Chondrocyte (in vitro differentiated cells): ENCODE data around the gene ARMC3. TPM values are rescaled to one million over a fixed set of nuclear protein-coding genes. Genes with fewer than 3 reads are reported as not detected.

ENCODE experiments used
- DNase-seq: peaks from one replicate; pipeline ENCODE4 v3.0.0; 2021; ENCODE audit warnings: mixed read lengths, low spot score
- H3K27ac Mint-ChIP-seq: one replicate; pipeline ENCODE4 v1.8.0; 2021; ENCODE audit warnings: mild to moderate bottlenecking, moderate library complexity, mixed read lengths; ENCODE audit not compliant: unreplicated experiment
- H3K27me3 Mint-ChIP-seq: 2 replicates; pipeline ENCODE4 v1.8.0; 2021; ENCODE audit warnings: low read depth, mixed read lengths
- H3K36me3 Mint-ChIP-seq: 2 replicates; pipeline ENCODE4 v1.8.0; 2021; ENCODE audit warnings: low read depth, mixed read lengths
- H3K4me1 Mint-ChIP-seq: 2 replicates; pipeline ENCODE4 v1.8.0; 2021; ENCODE audit warnings: low read depth, mild to moderate bottlenecking, mixed read lengths
- H3K4me3 Mint-ChIP-seq: one replicate; pipeline ENCODE4 v1.8.0; 2021; ENCODE audit warnings: mild to moderate bottlenecking, moderate library complexity, mixed read lengths; ENCODE audit not compliant: unreplicated experiment
- H3K9me3 Mint-ChIP-seq: 2 replicates; pipeline ENCODE4 v1.8.0; 2021; ENCODE audit warnings: low read depth, mixed read lengths
- total RNA-seq: library from RNA; stranded (reverse); gene quantifications from 3 replicates; pipeline ENCODE4 v1.2.1, GENCODE V29; 2021
- TF ChIP-seq, protein P1 (sequence below): fragments of 200-600 bp; sonication (generic); IDR thresholded peaks from 2 replicates; pipeline ENCODE4 v1.5.0; 2021; ENCODE audit warnings: antibody characterized with exemption, mild to moderate bottlenecking, moderate library complexity

Gene ARMC3
- total RNA-seq, 1 donor from 2014 or later = 0.27 TPM

DNA sequence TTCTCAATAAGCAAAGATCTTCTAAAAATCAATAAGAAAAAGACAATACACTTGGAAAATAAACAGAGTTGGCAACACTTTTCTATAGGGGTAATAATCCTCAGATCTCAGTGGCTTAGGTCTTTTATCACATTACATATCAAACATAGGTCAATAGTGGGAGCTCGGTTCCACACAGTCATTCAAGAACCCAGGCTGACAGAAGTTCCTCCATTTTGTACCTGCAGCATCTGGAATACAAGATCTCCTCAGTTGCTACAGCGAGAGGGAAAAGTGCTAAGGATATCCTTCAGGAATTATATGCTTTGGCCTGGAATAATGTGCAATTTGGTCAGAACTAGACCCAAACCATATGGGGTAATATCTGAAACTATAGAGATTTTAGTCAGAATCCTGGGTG lies 112.1 kb downstream of the ARMC3 start:
- TF ChIP-seq, protein P1, sequence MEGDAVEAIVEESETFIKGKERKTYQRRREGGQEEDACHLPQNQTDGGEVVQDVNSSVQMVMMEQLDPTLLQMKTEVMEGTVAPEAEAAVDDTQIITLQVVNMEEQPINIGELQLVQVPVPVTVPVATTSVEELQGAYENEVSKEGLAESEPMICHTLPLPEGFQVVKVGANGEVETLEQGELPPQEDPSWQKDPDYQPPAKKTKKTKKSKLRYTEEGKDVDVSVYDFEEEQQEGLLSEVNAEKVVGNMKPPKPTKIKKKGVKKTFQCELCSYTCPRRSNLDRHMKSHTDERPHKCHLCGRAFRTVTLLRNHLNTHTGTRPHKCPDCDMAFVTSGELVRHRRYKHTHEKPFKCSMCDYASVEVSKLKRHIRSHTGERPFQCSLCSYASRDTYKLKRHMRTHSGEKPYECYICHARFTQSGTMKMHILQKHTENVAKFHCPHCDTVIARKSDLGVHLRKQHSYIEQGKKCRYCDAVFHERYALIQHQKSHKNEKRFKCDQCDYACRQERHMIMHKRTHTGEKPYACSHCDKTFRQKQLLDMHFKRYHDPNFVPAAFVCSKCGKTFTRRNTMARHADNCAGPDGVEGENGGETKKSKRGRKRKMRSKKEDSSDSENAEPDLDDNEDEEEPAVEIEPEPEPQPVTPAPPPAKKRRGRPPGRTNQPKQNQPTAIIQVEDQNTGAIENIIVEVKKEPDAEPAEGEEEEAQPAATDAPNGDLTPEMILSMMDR = no peak
- H3K4me1 Mint-ChIP-seq = no peaks in the 10 kb centered on the region
- DNase-seq = no peak
- H3K27ac Mint-ChIP-seq = no peak overlapping the region
- no peaks in the 10 kb centered on the region for H3K36me3 Mint-ChIP-seq
- no peak overlapping the region for H3K4me3 Mint-ChIP-seq
- H3K9me3 Mint-ChIP-seq = peaks cover 11% of the 10 kb centered on the region
- peaks cover 7% of the 10 kb centered on the region for H3K27me3 Mint-ChIP-seq

DNA sequence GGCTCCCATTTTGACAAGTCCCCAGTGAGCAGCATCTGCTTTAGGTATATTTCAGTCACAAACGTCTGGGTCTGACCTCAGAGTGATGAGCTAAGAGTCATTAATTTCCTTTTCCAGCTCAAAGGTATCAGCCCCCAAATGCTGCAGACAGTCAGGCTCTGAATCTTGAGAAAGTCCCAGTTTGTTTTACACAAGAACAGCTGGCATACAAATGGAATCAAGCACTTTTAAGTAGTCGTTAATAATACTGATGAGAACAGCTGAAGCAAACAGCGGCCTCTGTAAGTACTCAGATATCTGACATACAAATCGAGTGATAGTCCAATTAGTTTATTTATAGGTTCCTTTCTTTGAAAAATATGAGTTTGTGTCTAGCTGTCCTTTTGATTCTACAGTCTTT lies 118.2 kb downstream of the ARMC3 start:
- Mint-ChIP-seq H3K27me3 (peaks cover 3% of the 10 kb centered on the region), H3K4me1 (no peaks in the 10 kb centered on the region), H3K36me3 (no peaks in the 10 kb centered on the region), H3K27ac (no peak overlapping the region), H3K9me3 (no peaks in the 10 kb centered on the region), H3K4me3 (no peak overlapping the region)
- no peak for DNase-seq
- TF ChIP-seq, protein P1 = no peak

DNA sequence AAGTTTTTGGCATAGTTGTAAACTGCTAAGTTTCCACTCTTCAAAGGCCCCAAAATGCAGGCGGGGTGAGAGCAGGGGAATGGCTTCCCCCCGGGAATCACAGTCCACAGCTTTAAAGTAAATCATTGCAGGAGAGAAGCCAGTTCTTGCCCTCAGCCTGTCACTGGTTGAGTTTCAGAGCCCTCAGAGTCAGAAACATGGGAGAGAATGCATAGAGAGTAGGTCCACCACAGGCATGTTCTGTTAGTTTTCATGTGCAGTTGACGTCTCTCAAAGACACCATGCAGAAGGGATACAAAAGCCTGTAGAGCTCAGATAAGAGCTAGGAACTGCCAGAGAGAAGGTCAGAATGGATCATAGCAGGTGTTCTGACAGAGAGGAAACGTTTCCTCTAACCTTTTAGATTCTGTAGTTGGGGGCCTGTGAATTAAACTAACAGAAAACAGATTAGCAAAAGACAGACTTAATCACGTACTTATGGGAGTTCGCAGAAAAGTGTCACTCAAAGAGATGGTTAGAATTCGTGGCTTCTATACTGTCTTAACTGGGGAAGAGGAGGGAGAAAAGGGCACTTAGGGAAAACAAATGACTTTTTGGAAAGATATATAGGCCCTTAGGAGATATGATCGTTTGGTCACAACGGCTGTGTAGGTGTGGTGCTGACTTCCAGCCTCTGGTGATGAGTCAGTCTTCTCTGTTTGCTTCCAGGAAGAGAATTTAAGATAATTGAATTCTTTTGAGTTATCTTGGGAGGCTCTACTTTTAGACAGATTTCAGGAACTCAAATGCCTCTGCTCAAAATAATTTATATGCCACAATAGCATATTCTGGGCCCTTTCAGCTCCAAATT lies 119.6 kb downstream of the ARMC3 start:
- no peak for DNase-seq
- Mint-ChIP-seq H3K4me3 (no peak overlapping the region), H3K27ac (no peak overlapping the region), H3K9me3 (no peaks in the 10 kb centered on the region), H3K36me3 (no peaks in the 10 kb centered on the region), H3K27me3 (peaks cover 3% of the 10 kb centered on the region), H3K4me1 (no peaks in the 10 kb centered on the region)
- TF ChIP-seq, protein P1 = no peak

DNA sequence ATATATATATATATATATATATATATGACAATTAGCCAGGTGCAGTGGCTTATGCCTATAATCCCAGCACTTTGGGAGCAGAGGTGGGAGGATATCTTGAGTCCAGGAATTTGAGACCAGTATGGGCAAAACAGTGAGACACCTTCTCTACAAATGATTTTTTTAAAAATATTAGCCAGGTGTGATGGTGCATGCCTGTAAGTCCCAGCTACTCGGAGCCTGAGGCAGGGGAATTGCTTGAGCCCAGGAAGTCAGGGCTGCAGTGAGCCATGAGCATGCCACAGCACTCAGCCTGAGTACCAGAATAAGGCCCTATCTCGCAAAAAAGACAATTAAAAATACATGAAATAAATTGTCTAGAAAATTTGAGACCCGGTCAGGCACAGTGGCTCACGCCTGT lies 120.3 kb downstream of the ARMC3 start:
- no peaks in the 10 kb centered on the region for H3K4me1 Mint-ChIP-seq
- H3K27me3 Mint-ChIP-seq = peaks cover 3% of the 10 kb centered on the region

DNA sequence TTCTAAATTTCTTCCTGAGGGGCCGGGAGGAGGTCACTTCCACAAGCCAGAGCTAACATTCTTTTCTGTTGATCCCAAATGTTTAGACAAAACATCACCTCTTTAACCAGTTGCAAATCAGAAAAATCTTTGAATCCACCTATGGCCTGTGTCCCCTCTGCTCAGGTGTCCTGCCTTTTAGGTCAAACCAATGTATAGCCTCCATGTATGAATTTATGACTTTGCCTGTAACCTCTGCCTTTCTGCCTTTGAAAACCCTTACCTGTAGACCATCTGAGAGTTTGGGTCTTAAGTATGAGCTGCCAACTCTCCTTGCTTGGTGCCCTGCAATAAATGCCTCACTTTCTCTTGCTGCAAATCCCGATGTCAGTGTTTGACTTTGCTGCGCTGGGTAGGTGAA lies 123.4 kb downstream of the ARMC3 start:
- no peak for DNase-seq
- no peak overlapping the region for H3K27ac Mint-ChIP-seq
- H3K27me3 Mint-ChIP-seq = peaks cover 3% of the 10 kb centered on the region
- TF ChIP-seq, protein P1 = no peak
- H3K36me3 Mint-ChIP-seq = no peaks in the 10 kb centered on the region
- no peaks in the 10 kb centered on the region for H3K4me1 Mint-ChIP-seq
- H3K4me3 Mint-ChIP-seq = no peak overlapping the region
- no peaks in the 10 kb centered on the region for H3K9me3 Mint-ChIP-seq

More for the DNA sequence above, 120.3 kb downstream of the ARMC3 start:
- Mint-ChIP-seq H3K4me3 (no peak overlapping the region), H3K36me3 (no peaks in the 10 kb centered on the region), H3K9me3 (no peaks in the 10 kb centered on the region), H3K27ac (no peak overlapping the region)
- TF ChIP-seq, protein P1 = no peak
- no peak for DNase-seq
